WTC11 (cell line): ENCODE measurements around the gene SLC25A26. TPM values are rescaled to one million over a fixed set of nuclear protein-coding genes. Genes with fewer than 3 reads are reported as not detected.

ENCODE experiments used
- ATAC-seq: fragments of 200-7000 bp; cut with Tn5 transposase; 2 replicates; pipeline ENCODE4 v1.10.0; 2021; ENCODE audit warnings: mild to moderate bottlenecking, moderate library complexity
- CTCF ChIA-PET: fragments of 300-600 bp; sonication (Branson Sonifier 250); formaldehyde crosslinking; loops from one replicate; lab custom pipeline; 2021; ENCODE audit warnings: antibody characterized with exemption; lab: Charles Lee
- POLR2A ChIA-PET: fragments of 350-600 bp; sonication (Branson Sonifier 250); formaldehyde crosslinking; loops from one replicate; lab custom pipeline; 2021; ENCODE audit warnings: antibody characterized with exemption; lab: Charles Lee
- DNase-seq: peaks from one replicate; pipeline ENCODE4 v3.0.0; 2021; ENCODE audit warnings: low spot score
- H3K27ac Mint-ChIP-seq: 2 replicates; pipeline ENCODE4 v1.8.0; 2021; ENCODE audit warnings: mixed read lengths
- H3K27me3 Mint-ChIP-seq: 2 replicates; pipeline ENCODE4 v1.8.0; 2021; ENCODE audit warnings: low read depth, mild to moderate bottlenecking, moderate library complexity, mixed read lengths
- H3K36me3 Mint-ChIP-seq: 2 replicates; pipeline ENCODE4 v1.8.0; 2021; ENCODE audit warnings: mixed read lengths
- H3K4me1 Mint-ChIP-seq: 2 replicates; pipeline ENCODE4 v1.8.0; 2022; ENCODE audit warnings: mixed read lengths
- H3K4me3 Mint-ChIP-seq: 2 replicates; pipeline ENCODE4 v1.8.0; 2021; ENCODE audit warnings: mild to moderate bottlenecking, moderate library complexity, mixed read lengths
- H3K9me3 Mint-ChIP-seq: 2 replicates; pipeline ENCODE4 v1.8.0; 2021; ENCODE audit warnings: mixed read lengths
- AR ChIP-seq: fragments of 250-450 bp; sonication (Bioruptor Pico); IDR thresholded peaks from 2 replicates; pipeline ENCODE4 v1.9.0; 2021; ENCODE audit warnings: mild to moderate bottlenecking
- ATF1 ChIP-seq: sonication (generic); formaldehyde crosslinking; IDR thresholded peaks from 2 replicates; pipeline ENCODE4 v1.8.1; 2023; ENCODE audit warnings: mild to moderate bottlenecking, moderate library complexity, missing genetic modification reagents
- ATF3 ChIP-seq: sonication (generic); formaldehyde crosslinking; conservative IDR thresholded peaks from 2 replicates; pipeline ENCODE4 v1.8.1; 2022; ENCODE audit warnings: mild to moderate bottlenecking, missing genetic modification reagents
- CREB1 ChIP-seq: sonication (generic); formaldehyde crosslinking; IDR thresholded peaks from 2 replicates; pipeline ENCODE4 v1.8.0; 2023; ENCODE audit warnings: mild to moderate bottlenecking, missing genetic modification reagents
- ERG ChIP-seq: fragments of 250-450 bp; sonication (Bioruptor Pico); IDR thresholded peaks from 2 replicates; pipeline ENCODE4 v1.8.0; 2021; ENCODE audit warnings: mild to moderate bottlenecking
- ESRRA ChIP-seq: sonication (generic); formaldehyde crosslinking; IDR thresholded peaks from 2 replicates; pipeline ENCODE4 v1.8.1; 2022; ENCODE audit warnings: mild to moderate bottlenecking, missing genetic modification reagents, borderline replicate concordance
- FOXP1 ChIP-seq: sonication (generic); formaldehyde crosslinking; IDR thresholded peaks from 2 replicates; pipeline ENCODE4 v1.8.0; 2022; ENCODE audit warnings: missing genetic modification reagents, mild to moderate bottlenecking, moderate library complexity, borderline replicate concordance
- IRF2 ChIP-seq: sonication (generic); formaldehyde crosslinking; IDR thresholded peaks from 2 replicates; pipeline ENCODE4 v1.8.0; 2022; ENCODE audit warnings: low read depth, missing genetic modification reagents, borderline replicate concordance
- JAZF1 ChIP-seq: fragments of 250-450 bp; sonication (Bioruptor Pico); IDR thresholded peaks from 2 replicates; pipeline ENCODE4 v1.9.0; 2021; ENCODE audit warnings: moderate library complexity, mild to moderate bottlenecking, inconsistent platforms
- MYBL2 ChIP-seq: sonication (generic); formaldehyde crosslinking; IDR thresholded peaks from 2 replicates; pipeline ENCODE4 v1.8.1; 2023; ENCODE audit warnings: mild to moderate bottlenecking, moderate library complexity, missing genetic modification reagents
- NFATC4 ChIP-seq: fragments of 250-450 bp; sonication (Bioruptor Pico); IDR thresholded peaks from 2 replicates; pipeline ENCODE4 v1.9.0; 2021; ENCODE audit warnings: mild to moderate bottlenecking
- NR3C1 ChIP-seq: sonication (generic); formaldehyde crosslinking; conservative IDR thresholded peaks from 2 replicates; pipeline ENCODE4 v1.8.1; 2023; ENCODE audit warnings: low read depth, mild to moderate bottlenecking, missing genetic modification reagents
- RORB ChIP-seq: fragments of 250-450 bp; sonication (Bioruptor Pico); IDR thresholded peaks from 2 replicates; pipeline ENCODE4 v1.9.0; 2021; ENCODE audit warnings: mild to moderate bottlenecking
- SMAD4 ChIP-seq: sonication (generic); formaldehyde crosslinking; IDR thresholded peaks from 2 replicates; pipeline ENCODE4 v1.8.0; 2022; ENCODE audit warnings: mild to moderate bottlenecking, missing genetic modification reagents
- SOX15 ChIP-seq: fragments of 250-450 bp; sonication (Bioruptor Pico); IDR thresholded peaks from 2 replicates; pipeline ENCODE4 v1.9.0; 2021; ENCODE audit warnings: mild to moderate bottlenecking
- TEAD4 ChIP-seq: sonication (generic); formaldehyde crosslinking; IDR thresholded peaks from 2 replicates; pipeline ENCODE4 v1.8.0; 2022; ENCODE audit warnings: mild to moderate bottlenecking, missing genetic modification reagents
- ZBTB43 ChIP-seq: sonication (generic); formaldehyde crosslinking; IDR thresholded peaks from 2 replicates; pipeline ENCODE4 v1.8.1; 2023; ENCODE audit warnings: mild to moderate bottlenecking, missing genetic modification reagents
- ZNF232 ChIP-seq: sonication (generic); formaldehyde crosslinking; IDR thresholded peaks from 2 replicates; pipeline ENCODE4 v1.8.0; 2022; ENCODE audit warnings: mild to moderate bottlenecking, missing genetic modification reagents
- ZNF671 ChIP-seq: fragments of 250-450 bp; sonication (Bioruptor Pico); IDR thresholded peaks from 2 replicates; pipeline ENCODE4 v1.8.0; 2021; ENCODE audit warnings: mild to moderate bottlenecking
- total RNA-seq: library from RNA; stranded (reverse); gene quantifications from 3 replicates; pipeline ENCODE4 v1.2.3, GENCODE V29; 2021

SLC25A26 gene
- total RNA-seq, 1 experiment from 2014 or later = 29.1 TPM

- TF ChIP-seq ZBTB43 (CRISPR knock-in tag) (no peak), ATF3 (CRISPR knock-in tag) (no peak), IRF2 (CRISPR knock-in tag) (no peak), FOXP1 (CRISPR knock-in tag) (no peak), ATF1 (CRISPR knock-in tag) (no peak)
Measured at GRCh38 chr3:66267906-66268305, 47.1 kb downstream of the SLC25A26 start (continued).

- DNase-seq = no peak
Measured at GRCh38 chr3:66268864-66269263, 48.1 kb downstream of the SLC25A26 start.

More at GRCh38 chr3:66268864-66269263, 48.1 kb downstream of the SLC25A26 start:
- ChIA-PET POLR2A (no interaction called here), CTCF (interaction anchor here (0.8 to 1.8 kb wide), 4 partner anchors 15 to 109 kb away, joined by 3 to 6 read pairs (median 4); no protein-coding TSS in a partner anchor)
- TF ChIP-seq CREB1 (CRISPR knock-in tag) (no peak), ZNF671 (no peak), ATF1 (CRISPR knock-in tag) (no peak), ERG (CRISPR knock-in tag) (no peak), SMAD4 (CRISPR knock-in tag) (no peak), ESRRA (CRISPR knock-in tag) (no peak), ZNF232 (CRISPR knock-in tag) (no peak), MYBL2 (CRISPR knock-in tag) (no peak), SOX15 (CRISPR knock-in tag) (no peak), TEAD4 (CRISPR knock-in tag) (no peak), RORB (no peak), AR (CRISPR knock-in tag) (no peak), JAZF1 (CRISPR knock-in tag) (no peak), NR3C1 (CRISPR knock-in tag) (no peak), NFATC4 (no peak), ZBTB43 (CRISPR knock-in tag) (no peak)
- H3K4me3 Mint-ChIP-seq = no peak overlapping the region
- peak overlapping the region; percentile 13; the same call in 1 of the 2 replicates for H3K27ac Mint-ChIP-seq
- no peaks in the 10 kb centered on the region for H3K9me3 Mint-ChIP-seq
- peaks cover 4% of the 10 kb centered on the region for H3K36me3 Mint-ChIP-seq
- H3K4me1 Mint-ChIP-seq = peaks cover 7% of the 10 kb centered on the region; the same call in 1 of the 2 replicates
- ATAC-seq = no peak
- no peaks in the 10 kb centered on the region for H3K27me3 Mint-ChIP-seq
